Measurements from ENCODE around the gene INPP4B.

INPP4B gene

DNA sequence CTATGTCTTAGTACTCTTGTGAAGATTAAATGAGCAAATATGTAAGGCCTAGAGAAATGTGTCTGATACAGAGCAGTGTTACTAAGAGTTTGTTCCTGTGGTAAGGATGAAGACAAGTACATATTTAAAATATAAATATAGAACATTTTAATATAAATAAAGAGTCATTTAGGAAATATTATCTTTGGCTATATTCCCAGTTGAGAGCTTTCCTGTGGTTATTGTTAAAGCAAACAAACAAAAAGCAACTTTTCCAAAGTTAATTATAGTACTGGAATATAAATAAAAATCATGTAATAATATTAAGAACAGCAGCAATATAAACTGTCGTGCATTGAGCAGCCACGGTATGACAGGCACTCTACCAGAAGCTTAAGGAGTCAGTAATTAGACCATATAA, 472.5 kb downstream of the INPP4B start:
- Histone ChIP-seq H3K9ac (no peak overlapping the region), H3K4me1 (ENCODE audit: low read depth, poor library complexity, severe bottlenecking) (no peaks in the 10 kb centered on the region), H2AFZ (ENCODE audit: low read depth) (no peak overlapping the region), H3K27ac (no peak overlapping the region), H3K36me3 (ENCODE audit: insufficient read depth) (no peaks in the 10 kb centered on the region), H3K4me2 (no peak overlapping the region), H3K4me3 (IDR thresholded peaks at IDR 0.05; ENCODE audit: insufficient read depth, low read depth, low read length) (no peak overlapping the region), H3K27me3 (ENCODE audit: insufficient read depth, low read depth) (no peaks in the 10 kb centered on the region), H3K79me2 (ENCODE audit: insufficient read depth, low read depth) (no peaks in the 10 kb centered on the region), H4K20me1 (ENCODE audit: insufficient read depth) (no peaks in the 10 kb centered on the region)
- TF ChIP-seq, protein P1, sequence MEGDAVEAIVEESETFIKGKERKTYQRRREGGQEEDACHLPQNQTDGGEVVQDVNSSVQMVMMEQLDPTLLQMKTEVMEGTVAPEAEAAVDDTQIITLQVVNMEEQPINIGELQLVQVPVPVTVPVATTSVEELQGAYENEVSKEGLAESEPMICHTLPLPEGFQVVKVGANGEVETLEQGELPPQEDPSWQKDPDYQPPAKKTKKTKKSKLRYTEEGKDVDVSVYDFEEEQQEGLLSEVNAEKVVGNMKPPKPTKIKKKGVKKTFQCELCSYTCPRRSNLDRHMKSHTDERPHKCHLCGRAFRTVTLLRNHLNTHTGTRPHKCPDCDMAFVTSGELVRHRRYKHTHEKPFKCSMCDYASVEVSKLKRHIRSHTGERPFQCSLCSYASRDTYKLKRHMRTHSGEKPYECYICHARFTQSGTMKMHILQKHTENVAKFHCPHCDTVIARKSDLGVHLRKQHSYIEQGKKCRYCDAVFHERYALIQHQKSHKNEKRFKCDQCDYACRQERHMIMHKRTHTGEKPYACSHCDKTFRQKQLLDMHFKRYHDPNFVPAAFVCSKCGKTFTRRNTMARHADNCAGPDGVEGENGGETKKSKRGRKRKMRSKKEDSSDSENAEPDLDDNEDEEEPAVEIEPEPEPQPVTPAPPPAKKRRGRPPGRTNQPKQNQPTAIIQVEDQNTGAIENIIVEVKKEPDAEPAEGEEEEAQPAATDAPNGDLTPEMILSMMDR (conservative IDR thresholded peaks at IDR 0.05; ENCODE audit: low read depth, low read length): no peak

DNA sequence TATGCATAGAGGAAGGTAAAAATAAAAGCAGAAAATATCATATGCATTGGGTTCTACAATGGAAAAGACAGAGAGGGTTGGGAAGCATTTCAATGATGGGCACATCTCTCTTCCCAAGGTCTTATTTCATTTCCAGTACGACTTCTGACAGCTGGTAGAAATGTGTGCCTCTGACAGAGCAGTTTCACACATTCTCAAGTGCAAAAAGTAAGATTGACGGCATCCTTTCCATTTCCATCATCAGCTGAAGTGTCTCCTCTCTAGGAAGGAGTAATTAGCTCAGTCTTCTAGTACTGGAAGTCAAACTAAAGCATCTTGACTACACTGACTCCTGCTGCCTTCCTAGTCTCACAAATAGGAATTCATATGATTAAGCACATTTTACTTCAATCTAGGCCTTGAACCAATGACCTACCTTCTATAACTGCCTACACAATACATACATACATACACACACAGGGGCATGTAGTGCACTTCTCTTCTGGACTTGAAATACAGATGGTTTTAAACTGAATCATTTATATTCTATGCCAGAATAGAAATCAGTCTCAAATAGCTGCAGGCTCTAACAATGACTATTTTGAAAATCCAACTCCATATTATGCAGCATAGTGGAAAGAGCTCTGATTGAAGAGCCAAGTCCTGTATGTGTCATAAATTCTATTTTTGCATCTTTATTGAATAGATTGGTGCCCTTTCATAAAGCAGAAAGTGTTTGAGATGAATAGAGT, 473.4 kb downstream of the INPP4B start:
- H4K20me1 ChIP-seq (ENCODE audit: insufficient read depth): no peaks in the 10 kb centered on the region
- no peak overlapping the region for H3K4me3 ChIP-seq (IDR thresholded peaks at IDR 0.05; ENCODE audit: insufficient read depth, low read depth, low read length)
- no peaks in the 10 kb centered on the region for H3K36me3 ChIP-seq (ENCODE audit: insufficient read depth)
- H3K4me1 ChIP-seq (ENCODE audit: low read depth, poor library complexity, severe bottlenecking): no peaks in the 10 kb centered on the region
- TF ChIP-seq, protein P1 (conservative IDR thresholded peaks at IDR 0.05; ENCODE audit: low read depth, low read length): no peak
- no peak overlapping the region for H3K9ac ChIP-seq
- no peak overlapping the region for H2AFZ ChIP-seq (ENCODE audit: low read depth)
- H3K4me2 ChIP-seq: no peak overlapping the region
- H3K27me3 ChIP-seq (ENCODE audit: insufficient read depth, low read depth): no peaks in the 10 kb centered on the region
- no peaks in the 10 kb centered on the region for H3K79me2 ChIP-seq (ENCODE audit: insufficient read depth, low read depth)
- no peak overlapping the region for H3K27ac ChIP-seq

DNA sequence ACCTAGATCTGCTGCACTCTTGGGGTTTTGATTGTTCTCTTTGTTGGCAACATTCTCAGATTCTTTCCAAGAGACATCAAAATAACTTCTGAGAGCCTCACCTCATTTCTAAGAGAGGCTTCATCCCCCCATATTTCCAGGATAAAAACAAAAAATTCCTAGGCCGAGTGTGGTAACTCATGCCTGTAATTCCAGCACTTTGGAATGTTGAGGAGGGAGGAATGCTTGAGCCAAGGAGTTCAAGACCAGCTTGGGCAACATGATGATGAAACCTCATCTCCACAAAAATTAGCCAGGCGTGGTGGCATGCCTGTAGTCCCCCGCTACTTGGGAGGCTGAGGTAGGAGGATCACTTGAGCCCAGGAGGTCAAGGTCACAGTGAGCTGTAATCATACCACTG, 477.0 kb downstream of the INPP4B start:
- H4K20me1 ChIP-seq (ENCODE audit: insufficient read depth): no peaks in the 10 kb centered on the region
- no peak overlapping the region for H2AFZ ChIP-seq (ENCODE audit: low read depth)
- TF ChIP-seq, protein P1 (conservative IDR thresholded peaks at IDR 0.05; ENCODE audit: low read depth, low read length): no peak
- no peak overlapping the region for H3K4me2 ChIP-seq
- no peak overlapping the region for H3K27ac ChIP-seq
- no peaks in the 10 kb centered on the region for H3K27me3 ChIP-seq (ENCODE audit: insufficient read depth, low read depth)
- no peaks in the 10 kb centered on the region for H3K36me3 ChIP-seq (ENCODE audit: insufficient read depth)
- H3K9ac ChIP-seq: no peak overlapping the region
- H3K4me3 ChIP-seq (IDR thresholded peaks at IDR 0.05; ENCODE audit: insufficient read depth, low read depth, low read length): no peak overlapping the region
- H3K4me1 ChIP-seq (ENCODE audit: low read depth, poor library complexity, severe bottlenecking): no peaks in the 10 kb centered on the region
- no peaks in the 10 kb centered on the region for H3K79me2 ChIP-seq (ENCODE audit: insufficient read depth, low read depth)

DNA sequence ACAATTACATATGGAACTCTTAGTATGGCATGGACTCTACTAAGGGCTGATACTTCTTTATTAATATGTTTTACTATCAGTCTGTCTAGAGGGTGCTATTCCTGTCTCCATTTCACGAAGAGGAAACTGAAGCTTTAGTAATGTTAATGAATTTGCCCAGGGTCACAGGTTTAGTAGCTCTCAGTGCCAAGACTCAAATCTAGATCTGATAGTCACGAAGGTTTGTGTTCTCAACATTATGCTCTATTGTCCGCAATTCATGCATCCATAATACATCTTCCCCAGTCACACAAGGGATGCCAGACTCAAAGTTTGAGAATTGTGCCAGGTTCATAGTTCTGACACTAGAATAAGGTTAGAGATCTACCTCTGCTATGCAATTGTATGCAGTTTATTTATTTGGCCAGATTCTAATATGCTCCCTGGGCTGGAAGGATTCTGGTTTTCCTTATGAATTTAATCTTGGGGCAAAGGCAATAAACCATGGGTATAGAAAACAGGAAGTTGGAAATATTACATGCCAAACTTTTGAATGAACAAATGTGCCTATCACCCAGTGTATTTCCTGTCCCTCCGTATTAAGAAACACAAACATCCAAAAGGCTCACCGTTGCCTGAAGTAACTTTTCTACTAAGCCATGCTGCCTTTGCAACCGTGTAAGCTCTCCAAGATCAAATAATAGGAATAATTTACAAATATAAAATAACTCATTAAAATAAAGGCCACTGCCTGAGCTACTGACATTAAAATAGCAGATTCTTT, 478.5 kb downstream of the INPP4B start:
- Histone ChIP-seq H4K20me1 (ENCODE audit: insufficient read depth) (no peaks in the 10 kb centered on the region), H3K4me3 (IDR thresholded peaks at IDR 0.05; ENCODE audit: insufficient read depth, low read depth, low read length) (no peak overlapping the region), H3K79me2 (ENCODE audit: insufficient read depth, low read depth) (no peaks in the 10 kb centered on the region), H3K27me3 (ENCODE audit: insufficient read depth, low read depth) (no peaks in the 10 kb centered on the region), H3K36me3 (ENCODE audit: insufficient read depth) (no peaks in the 10 kb centered on the region), H2AFZ (ENCODE audit: low read depth) (no peak overlapping the region), H3K4me1 (ENCODE audit: low read depth, poor library complexity, severe bottlenecking) (no peaks in the 10 kb centered on the region), H3K27ac (no peak overlapping the region), H3K4me2 (no peak overlapping the region), H3K9ac (no peak overlapping the region)
- TF ChIP-seq, protein P1 (conservative IDR thresholded peaks at IDR 0.05; ENCODE audit: low read depth, low read length): no peak

All from KMS-11 (cell line).